ENCODE results near the gene PIK3R6. TPM values are rescaled to one million over a fixed set of nuclear protein-coding genes. Genes with fewer than 3 reads are reported as not detected.
A peak's percentile ranks its signal among the peaks of the same experiment; 100 is the strongest.
"Not testable (repeated sequence)": the region's sequence is repeated elsewhere in the genome, so short reads cannot be mapped to it uniquely, and the experiment has no call there.

Gene PIK3R6
- total RNA-seq, 4 donors from 2014 or later: 0.52 to 2.5 (median 1.1) TPM

DNA sequence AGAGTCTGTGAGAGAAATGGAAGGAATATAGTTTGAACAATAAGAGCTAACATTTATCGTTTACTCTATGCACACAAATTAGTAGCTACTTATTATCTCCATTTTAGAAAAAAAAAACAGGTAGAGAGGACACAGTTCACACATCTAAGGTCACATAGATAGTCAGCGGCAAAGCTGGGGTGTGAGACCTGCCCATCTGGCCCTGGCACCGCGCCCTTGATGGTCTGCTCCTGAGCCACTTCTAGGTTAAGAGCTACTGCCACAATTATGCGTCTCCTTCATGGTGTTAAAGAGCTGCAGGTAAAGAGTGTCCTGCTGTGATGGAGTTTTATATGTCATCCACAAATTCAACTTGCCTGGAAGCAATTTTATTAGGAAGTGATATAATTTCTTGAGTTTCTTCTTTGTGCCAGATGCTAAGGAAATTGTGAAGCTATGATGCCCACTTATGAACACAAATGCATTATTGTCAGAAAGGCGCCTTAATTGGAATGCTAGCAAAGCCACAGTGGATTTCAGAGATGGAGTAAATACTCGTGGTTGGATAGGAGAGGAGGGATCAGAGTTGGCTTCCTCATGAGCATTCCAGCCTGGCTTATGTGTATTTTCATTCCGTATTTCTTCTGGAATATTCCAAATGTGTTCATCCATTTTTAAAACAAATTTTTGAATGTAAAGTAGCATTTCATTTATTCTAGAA, 47.0 kb downstream of the PIK3R6 start:
- TF ChIP-seq, protein P1, sequence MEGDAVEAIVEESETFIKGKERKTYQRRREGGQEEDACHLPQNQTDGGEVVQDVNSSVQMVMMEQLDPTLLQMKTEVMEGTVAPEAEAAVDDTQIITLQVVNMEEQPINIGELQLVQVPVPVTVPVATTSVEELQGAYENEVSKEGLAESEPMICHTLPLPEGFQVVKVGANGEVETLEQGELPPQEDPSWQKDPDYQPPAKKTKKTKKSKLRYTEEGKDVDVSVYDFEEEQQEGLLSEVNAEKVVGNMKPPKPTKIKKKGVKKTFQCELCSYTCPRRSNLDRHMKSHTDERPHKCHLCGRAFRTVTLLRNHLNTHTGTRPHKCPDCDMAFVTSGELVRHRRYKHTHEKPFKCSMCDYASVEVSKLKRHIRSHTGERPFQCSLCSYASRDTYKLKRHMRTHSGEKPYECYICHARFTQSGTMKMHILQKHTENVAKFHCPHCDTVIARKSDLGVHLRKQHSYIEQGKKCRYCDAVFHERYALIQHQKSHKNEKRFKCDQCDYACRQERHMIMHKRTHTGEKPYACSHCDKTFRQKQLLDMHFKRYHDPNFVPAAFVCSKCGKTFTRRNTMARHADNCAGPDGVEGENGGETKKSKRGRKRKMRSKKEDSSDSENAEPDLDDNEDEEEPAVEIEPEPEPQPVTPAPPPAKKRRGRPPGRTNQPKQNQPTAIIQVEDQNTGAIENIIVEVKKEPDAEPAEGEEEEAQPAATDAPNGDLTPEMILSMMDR (IDR thresholded peaks at IDR 0.05): no peak
- TF ChIP-seq POLR2A (IDR thresholded peaks at IDR 0.05): no peak
- H3K4me3 ChIP-seq (ENCODE audit: low read depth, poor library complexity, severe bottlenecking): no peak overlapping the region
- intact Hi-C loops (cut with DNase I; ENCODE audit: low total_unique reads): no loop called here
- 65 to 70% methylated on average over 8 of the region's 8 CpGs for WGBS, 2 donors
- peak in 1 of 2 donors; percentile 54 for DNase-seq (ENCODE audit: low spot score in 2 of 2)

DNA sequence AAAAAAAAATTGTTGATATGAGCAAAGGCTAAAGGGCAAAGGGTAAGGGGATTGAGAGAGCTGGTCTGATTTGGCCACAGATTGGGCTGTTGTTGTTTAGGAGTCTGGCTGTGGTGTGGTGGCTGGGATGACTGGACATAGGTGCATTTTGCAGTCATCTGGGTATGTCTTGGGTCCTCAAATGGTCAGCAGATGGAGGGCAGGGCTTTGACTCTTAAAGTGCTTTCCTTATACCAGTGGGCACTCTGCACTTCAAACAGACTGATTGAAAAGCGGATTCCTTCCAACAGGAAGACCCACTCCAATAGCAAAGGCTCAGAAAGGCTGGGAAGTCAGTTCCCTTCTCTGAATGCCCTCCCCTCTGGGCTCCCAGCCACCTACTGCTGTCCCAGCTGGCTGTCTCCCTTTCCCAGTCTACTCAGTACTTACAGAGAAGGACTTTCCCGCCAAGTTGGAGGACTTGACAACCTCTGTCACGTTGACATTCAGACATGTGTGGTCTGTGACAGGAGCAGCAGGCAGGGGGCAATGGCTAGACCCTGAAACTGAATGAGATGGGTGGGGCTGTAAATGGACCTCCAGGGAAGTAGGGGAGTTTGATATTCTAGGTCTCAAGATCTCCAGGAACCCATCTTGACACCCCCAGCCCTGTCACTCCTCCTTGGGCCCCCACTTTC, 48.7 kb downstream of the PIK3R6 start:
- DNase-seq (ENCODE audit: low spot score in 2 of 2): peak in 1 of 2 donors; percentile 72
- 34 to 56% methylated on average over 3 of the region's 3 CpGs for WGBS, 2 donors

DNA sequence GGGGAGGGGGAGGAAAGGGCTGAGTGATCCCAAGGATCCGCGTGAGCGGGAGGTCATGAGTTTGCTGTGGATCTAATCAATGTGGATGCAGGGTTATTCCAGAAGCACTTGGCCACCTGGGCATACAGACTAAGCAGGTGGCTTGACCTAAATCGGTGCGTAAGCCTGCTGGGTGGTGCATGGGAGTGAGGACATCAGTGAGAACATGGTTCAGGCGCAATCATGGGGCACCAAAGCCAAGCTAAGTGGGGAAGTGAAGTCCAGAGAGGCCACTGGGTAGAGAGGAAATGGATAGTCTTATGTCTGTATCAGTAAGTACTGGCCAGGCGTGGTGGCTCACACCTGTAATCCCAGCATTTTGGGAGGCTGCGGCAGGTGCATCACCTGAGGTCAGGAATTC, 49.4 kb downstream of the PIK3R6 start:
- no peak for TF ChIP-seq POLR2A (IDR thresholded peaks at IDR 0.05)
- TF ChIP-seq, protein P1 (IDR thresholded peaks at IDR 0.05): no peak
- H3K4me3 ChIP-seq (ENCODE audit: low read depth, poor library complexity, severe bottlenecking): no peak overlapping the region
- 90 to 93% methylated on average over 8 of the region's 8 CpGs for WGBS, 2 donors
- peak in 1 of 2 donors; percentile 64 for DNase-seq (ENCODE audit: low spot score in 2 of 2)
- intact Hi-C loops (cut with DNase I; ENCODE audit: low total_unique reads): no loop called here

More for the DNA sequence above, 48.7 kb downstream of the PIK3R6 start:
- intact Hi-C loops (cut with DNase I; ENCODE audit: low total_unique reads): no loop called here
- TF ChIP-seq POLR2A (IDR thresholded peaks at IDR 0.05): no peak
- TF ChIP-seq, protein P1 (IDR thresholded peaks at IDR 0.05): no peak
- no peak overlapping the region for H3K4me3 ChIP-seq (ENCODE audit: low read depth, poor library complexity, severe bottlenecking)

DNA sequence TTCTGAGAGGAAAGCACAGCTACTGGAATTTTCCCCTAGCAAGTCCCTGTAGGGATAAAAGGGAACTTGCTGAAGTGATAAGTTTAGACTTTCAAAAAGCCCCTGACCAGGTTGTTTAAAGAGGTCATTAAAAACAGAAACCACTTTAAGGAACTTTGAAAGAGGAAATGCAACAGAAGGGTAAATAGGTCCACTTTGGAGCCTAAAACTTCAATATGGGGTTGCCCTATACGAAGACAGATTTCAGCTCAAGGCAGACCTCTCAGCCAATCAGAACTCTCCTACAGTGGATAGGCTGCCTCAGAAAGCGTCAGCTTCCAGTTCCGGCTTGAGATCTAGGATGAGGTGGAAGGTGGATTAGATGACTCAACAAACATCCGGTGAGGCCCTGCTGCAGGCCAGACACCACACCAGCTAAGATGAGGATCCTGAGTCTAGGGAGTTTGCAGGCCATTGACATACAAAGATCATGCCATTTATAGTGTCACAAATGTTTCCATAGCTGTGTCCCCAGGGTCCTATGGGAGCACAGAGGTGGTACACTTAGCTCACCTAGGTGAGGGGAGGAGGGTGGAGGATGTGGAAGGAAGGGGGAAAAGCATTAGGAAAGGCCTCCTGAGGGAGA, 60.4 kb downstream of the PIK3R6 start:
- TF ChIP-seq, protein P1 (IDR thresholded peaks at IDR 0.05): no peak
- TF ChIP-seq POLR2A (IDR thresholded peaks at IDR 0.05): no peak
- DNase-seq (ENCODE audit: low spot score in 2 of 2): peak in 1 of 2 donors; percentile 26
- intact Hi-C loops (cut with DNase I; ENCODE audit: low total_unique reads): no loop called here

DNA sequence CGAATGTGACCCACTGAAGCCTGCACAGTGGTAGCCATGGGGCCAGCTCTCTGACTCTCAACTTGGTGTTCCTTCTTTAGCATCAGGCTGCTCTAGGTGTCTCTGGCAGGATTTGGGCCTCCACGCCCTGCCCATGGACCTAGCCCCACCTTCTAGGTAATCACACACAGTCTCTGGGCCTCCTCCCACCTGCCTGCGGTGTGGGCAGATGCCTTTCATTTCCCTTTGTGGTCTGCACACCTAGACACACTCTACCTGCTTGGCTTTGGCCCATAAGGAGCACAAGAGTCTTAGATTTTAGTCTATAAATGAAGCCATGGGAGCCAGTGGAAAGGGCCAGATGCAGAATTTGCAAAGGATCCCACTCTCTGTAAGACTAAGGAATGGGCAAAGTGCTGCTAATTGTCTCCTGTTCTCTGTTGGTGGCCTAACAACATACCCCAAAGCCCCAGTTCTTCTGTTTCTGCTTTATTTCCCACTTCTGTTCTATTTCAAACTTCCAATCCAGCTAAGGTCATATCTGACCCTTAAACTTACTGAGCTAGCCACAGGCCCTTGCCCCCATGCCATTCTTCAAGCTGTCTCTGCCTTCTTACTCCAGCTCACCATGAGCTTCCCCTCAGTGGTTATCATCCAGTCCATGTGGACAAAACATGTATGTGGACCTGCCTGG, 61.1 kb downstream of the PIK3R6 start:
- no peak for TF ChIP-seq POLR2A (IDR thresholded peaks at IDR 0.05)
- TF ChIP-seq, protein P1 (IDR thresholded peaks at IDR 0.05): no peak
- intact Hi-C loops (cut with DNase I; ENCODE audit: low total_unique reads): no loop called here
- H3K4me3 ChIP-seq (ENCODE audit: low read depth, poor library complexity, severe bottlenecking): no peak overlapping the region
- WGBS, 2 donors: 67 to 74% methylated on average over 3 of the region's 3 CpGs
- peak; percentile 0 to 20 for DNase-seq (ENCODE audit: low spot score in 2 of 2)

More for the DNA sequence above, 60.4 kb downstream of the PIK3R6 start:
- no peak overlapping the region for H3K4me3 ChIP-seq (ENCODE audit: low read depth, poor library complexity, severe bottlenecking)
- WGBS, 2 donors: 61 to 79% methylated on average over 4 of the region's 4 CpGs

DNA sequence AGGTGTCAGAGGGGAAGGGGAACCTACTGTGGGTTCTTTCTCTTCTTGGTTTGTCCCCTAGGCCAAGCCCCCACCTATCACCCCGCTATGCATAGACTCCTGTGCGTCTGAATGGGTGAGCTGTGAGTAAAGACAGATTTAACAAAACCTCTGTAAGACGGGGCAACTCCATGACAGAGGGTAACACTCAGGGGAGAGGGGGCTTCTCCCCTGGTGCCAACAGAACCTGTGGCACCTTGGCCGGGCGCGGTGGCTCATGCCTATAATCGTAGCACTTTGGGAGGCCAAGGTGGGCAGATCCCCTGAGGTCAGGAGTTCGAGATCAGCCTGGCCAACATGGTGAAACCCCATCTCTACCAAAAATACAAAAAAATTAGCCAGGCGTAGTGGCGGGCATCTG, 62.1 kb downstream of the PIK3R6 start:
- H3K4me3 ChIP-seq (ENCODE audit: low read depth, poor library complexity, severe bottlenecking); intact Hi-C loops (cut with DNase I; ENCODE audit: low total_unique reads): not testable (repeated sequence)
- DNase-seq (ENCODE audit: low spot score in 2 of 2): peak in 1 of 2 donors; percentile 28
- WGBS, 2 donors: 82 to 84% methylated on average over 10 of the region's 10 CpGs
